Astrocyte (in vitro differentiated cells and primary cell): Measurements from ENCODE around the gene EGR1. TPM values are rescaled to one million over a fixed set of nuclear protein-coding genes. Genes with fewer than 3 reads are reported as not detected.
A peak's percentile ranks its signal among the peaks of the same experiment; 100 is the strongest.

Source experiments
- DNase-seq: peaks from one replicate; pipeline ENCODE4 v3.0.0-alpha.2; 2010; ENCODE audit warnings: low read depth
- FAIRE-seq: peaks from 2 replicates; lab custom pipeline; 2011; peaks lifted over from hg19 to GRCh38; lab: Jason Lieb, UNC
- H2AFZ ChIP-seq: 2 replicates; pipeline ENCODE4 v1.6.0; 2012; ENCODE audit warnings: low read depth, low read length, inconsistent platforms
- H3K27ac ChIP-seq: 2 replicates; pipeline ENCODE4 v1.5.1; 2011; ENCODE audit warnings: low read depth, low read length, inconsistent platforms
- H3K27me3 ChIP-seq: 2 replicates; pipeline ENCODE4 v1.6.0; 2011; ENCODE audit warnings: low read length, inconsistent platforms; ENCODE audit not compliant: insufficient read depth
- H3K36me3 ChIP-seq: 2 replicates; pipeline ENCODE4 v1.5.1; 2011; ENCODE audit warnings: low read length, inconsistent platforms; ENCODE audit not compliant: insufficient read depth
- H3K4me1 ChIP-seq: 2 replicates; pipeline ENCODE4 v1.5.1; 2011; ENCODE audit warnings: low read length, inconsistent platforms; ENCODE audit not compliant: insufficient read depth
- H3K4me2 ChIP-seq: 2 replicates; pipeline ENCODE4 v1.6.0; 2012; ENCODE audit warnings: low read length, inconsistent platforms
- H3K4me3 ChIP-seq: 2 replicates; pipeline ENCODE4 v1.5.1; 2011; ENCODE audit warnings: low read depth, mild to moderate bottlenecking, low read length, inconsistent platforms; ENCODE audit not compliant: insufficient read depth
- H3K79me2 ChIP-seq: 2 replicates; pipeline ENCODE4 v1.6.0; 2012; ENCODE audit warnings: mild to moderate bottlenecking, low read length, inconsistent platforms; ENCODE audit not compliant: insufficient read depth
- H3K9ac ChIP-seq: 2 replicates; pipeline ENCODE4 v1.6.0; 2012; ENCODE audit warnings: mild to moderate bottlenecking, low read length, inconsistent platforms
- H3K9me3 ChIP-seq: 2 replicates; pipeline ENCODE4 v1.5.1; 2012; ENCODE audit warnings: low read depth, mild to moderate bottlenecking, low read length, inconsistent platforms; ENCODE audit not compliant: insufficient read depth
- H4K20me1 ChIP-seq: 2 replicates; pipeline ENCODE4 v1.6.0; 2012; ENCODE audit warnings: low read length, inconsistent platforms; ENCODE audit not compliant: insufficient read depth
- H3K27ac Mint-ChIP-seq: one replicate; pipeline ENCODE4 v1.8.0; 2021; ENCODE audit warnings: mild to moderate bottlenecking, mixed read lengths; ENCODE audit not compliant: unreplicated experiment
- H3K27me3 Mint-ChIP-seq: one replicate; pipeline ENCODE4 v1.8.0; 2021; ENCODE audit warnings: low read depth, mixed read lengths; ENCODE audit not compliant: unreplicated experiment
- H3K36me3 Mint-ChIP-seq: one replicate; pipeline ENCODE4 v1.8.0; 2021; ENCODE audit warnings: low read depth, mixed read lengths; ENCODE audit not compliant: unreplicated experiment
- H3K4me1 Mint-ChIP-seq: one replicate; pipeline ENCODE4 v1.8.0; 2021; ENCODE audit warnings: low read depth, mixed read lengths; ENCODE audit not compliant: unreplicated experiment
- H3K4me3 Mint-ChIP-seq: one replicate; pipeline ENCODE4 v1.8.0; 2021; ENCODE audit warnings: mild to moderate bottlenecking, moderate library complexity, mixed read lengths; ENCODE audit not compliant: unreplicated experiment
- H3K9me3 Mint-ChIP-seq: one replicate; pipeline ENCODE4 v1.8.0; 2021; ENCODE audit warnings: mild to moderate bottlenecking, mixed read lengths; ENCODE audit not compliant: unreplicated experiment
- CTCF ChIP-seq: IDR thresholded peaks from 2 replicates; pipeline ENCODE4 v1.5.1; 2011; ENCODE audit warnings: low read depth, mild to moderate bottlenecking, inconsistent platforms, low read length, moderate library complexity; ENCODE audit not compliant: insufficient read depth
- EZH2 ChIP-seq: IDR thresholded peaks from 2 replicates; pipeline ENCODE4 v1.6.1; 2012; ENCODE audit warnings: mild to moderate bottlenecking, low read length, inconsistent platforms; ENCODE audit not compliant: insufficient read depth
- total RNA-seq: library from RNA; stranded (reverse); gene quantifications from 2 replicates; pipeline ENCODE4 v1.2.1, GENCODE V29; 2021

Gene EGR1
- total RNA-seq, 1 donor from 2014 or later = 31.5 TPM

GRCh38 chr5:138466125-138466899 is 1.0 kb downstream of the EGR1 start:
- no peaks in the 10 kb centered on the region for H3K27me3 ChIP-seq
- H3K9me3 ChIP-seq = no peaks in the 10 kb centered on the region
- H3K27me3 Mint-ChIP-seq = peaks cover 11% of the 10 kb centered on the region
- H3K4me3 Mint-ChIP-seq = peak overlapping the region; percentile 85
- peaks cover 23% of the 10 kb centered on the region for H3K36me3 ChIP-seq
- DNase-seq (peak; percentile 25), FAIRE-seq (no peak)
- no peak for TF ChIP-seq CTCF
- H2AFZ ChIP-seq = no peak overlapping the region
- peak overlapping the region; percentile 97 for H3K4me2 ChIP-seq
- peak overlapping the region; percentile 94 for H3K4me3 ChIP-seq
- H3K27ac Mint-ChIP-seq = peak overlapping the region; percentile 86
- peak overlapping the region; percentile 37 for H3K27ac ChIP-seq
- H3K4me1 Mint-ChIP-seq = peaks cover 9% of the 10 kb centered on the region
- H3K36me3 Mint-ChIP-seq = peaks cover 26% of the 10 kb centered on the region
- peaks cover 27% of the 10 kb centered on the region for H3K4me1 ChIP-seq
- H3K79me2 ChIP-seq = peaks cover 31% of the 10 kb centered on the region
- peaks cover 56% of the 10 kb centered on the region for H4K20me1 ChIP-seq
- peaks cover 3% of the 10 kb centered on the region for H3K9me3 Mint-ChIP-seq
- H3K9ac ChIP-seq = peak overlapping the region; percentile 93

GRCh38 chr5:138466900-138467710 is 1.8 kb downstream of the EGR1 start:
- no peaks in the 10 kb centered on the region for H3K9me3 ChIP-seq
- H3K27ac ChIP-seq = no peak overlapping the region
- peaks cover 31% of the 10 kb centered on the region for H3K79me2 ChIP-seq
- peak overlapping the region; percentile 97 for H3K4me2 ChIP-seq
- peaks cover 23% of the 10 kb centered on the region for H3K36me3 ChIP-seq
- H3K9ac ChIP-seq = peak overlapping the region; percentile 93
- no peaks in the 10 kb centered on the region for H3K27me3 ChIP-seq
- Mint-ChIP-seq H3K4me1 (peaks cover 5% of the 10 kb centered on the region), H3K4me3 (peak overlapping the region; percentile 85), H3K36me3 (peaks cover 26% of the 10 kb centered on the region), H3K9me3 (peaks cover 3% of the 10 kb centered on the region), H3K27me3 (peaks cover 11% of the 10 kb centered on the region), H3K27ac (peak overlapping the region; percentile 86)
- H3K4me1 ChIP-seq = peaks cover 27% of the 10 kb centered on the region
- H3K4me3 ChIP-seq = peak overlapping the region; percentile 94
- peaks cover 56% of the 10 kb centered on the region for H4K20me1 ChIP-seq
- DNase-seq = peak; percentile 28
- FAIRE-seq = no peak
- TF ChIP-seq CTCF (no peak), EZH2 (no peak)
- H2AFZ ChIP-seq = no peak overlapping the region
